Adrenal gland (tissue), 5 donors: Measurements from ENCODE around the gene SIRT6.

ENCODE experiments used
- POLR2A ChIP-seq, 2 donors: fragments of 450-650 bp; IDR thresholded peaks; one replicate each; pipeline ENCODE4 v1.6.1; 2017; ENCODE audit warnings: antibody characterized with exemption in 2 of 2, mild to moderate bottlenecking in 2 of 2, moderate library complexity in 1 of 2
- TF ChIP-seq, protein P1 (sequence below), 6 experiments: fragments of 450-650 bp in 4 of 6; fragments of 200-600 bp in 2 of 6; sonication (generic) in 1 of 6; IDR thresholded peaks; 1 replicate in 5 of 6; 2 replicates in 1 of 6; pipeline versions ENCODE4 v1.5.1 to v1.8.0; 2016 to 2021; ENCODE audit warnings: antibody characterized with exemption in 6 of 6, mild to moderate bottlenecking in 2 of 6, moderate library complexity in 1 of 6
- donor health status: DM: no; HTN: no; CAD: no.

DNA sequence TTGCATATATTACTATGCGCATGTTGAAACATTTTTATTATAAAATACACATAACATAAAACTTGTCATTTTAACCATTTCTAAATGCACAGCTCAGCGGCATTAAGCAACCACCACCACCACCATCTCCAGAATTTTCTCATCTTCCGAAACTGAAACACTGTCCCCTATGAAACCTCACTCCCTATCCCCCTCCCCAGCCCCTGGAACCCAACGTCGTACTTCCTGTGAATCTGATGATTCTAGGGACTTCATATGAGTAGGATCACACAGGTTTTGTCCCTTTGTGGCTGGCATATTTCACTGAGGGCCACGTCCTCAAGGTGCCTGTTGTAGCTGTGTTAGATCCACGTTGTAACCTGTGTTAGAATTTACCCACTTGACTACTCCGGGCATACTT lies 57.7 kb downstream of the SIRT6 start:
- TF ChIP-seq, protein P1, sequence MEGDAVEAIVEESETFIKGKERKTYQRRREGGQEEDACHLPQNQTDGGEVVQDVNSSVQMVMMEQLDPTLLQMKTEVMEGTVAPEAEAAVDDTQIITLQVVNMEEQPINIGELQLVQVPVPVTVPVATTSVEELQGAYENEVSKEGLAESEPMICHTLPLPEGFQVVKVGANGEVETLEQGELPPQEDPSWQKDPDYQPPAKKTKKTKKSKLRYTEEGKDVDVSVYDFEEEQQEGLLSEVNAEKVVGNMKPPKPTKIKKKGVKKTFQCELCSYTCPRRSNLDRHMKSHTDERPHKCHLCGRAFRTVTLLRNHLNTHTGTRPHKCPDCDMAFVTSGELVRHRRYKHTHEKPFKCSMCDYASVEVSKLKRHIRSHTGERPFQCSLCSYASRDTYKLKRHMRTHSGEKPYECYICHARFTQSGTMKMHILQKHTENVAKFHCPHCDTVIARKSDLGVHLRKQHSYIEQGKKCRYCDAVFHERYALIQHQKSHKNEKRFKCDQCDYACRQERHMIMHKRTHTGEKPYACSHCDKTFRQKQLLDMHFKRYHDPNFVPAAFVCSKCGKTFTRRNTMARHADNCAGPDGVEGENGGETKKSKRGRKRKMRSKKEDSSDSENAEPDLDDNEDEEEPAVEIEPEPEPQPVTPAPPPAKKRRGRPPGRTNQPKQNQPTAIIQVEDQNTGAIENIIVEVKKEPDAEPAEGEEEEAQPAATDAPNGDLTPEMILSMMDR (IDR thresholded peaks at IDR 0.05): no peak
- TF ChIP-seq POLR2A (IDR thresholded peaks at IDR 0.05): no peak
